SJCRH30 (cell line): Measurements from ENCODE around the gene SPRR1A. TPM values are rescaled to one million over a fixed set of nuclear protein-coding genes. Genes with fewer than 3 reads are reported as not detected.

Source experiments
- DNase-seq, 2 experiments: peaks; one replicate each; pipeline ENCODE4 v3.0.0-alpha.2; 2015 to 2020
- H3K27ac ChIP-seq: fragments of 250-450 bp; sonication (Bioruptor Pico); 2 replicates; pipeline ENCODE4 v1.5.1; 2020; ENCODE audit warnings: mild to moderate bottlenecking, moderate library complexity
- H3K27me3 ChIP-seq: fragments of 250-450 bp; sonication (Bioruptor Pico); 2 replicates; pipeline ENCODE4 v1.5.1; 2020; ENCODE audit warnings: mild to moderate bottlenecking, moderate library complexity
- H3K36me3 ChIP-seq: fragments of 250-450 bp; sonication (Bioruptor Pico); 2 replicates; pipeline ENCODE4 v1.5.1; 2020; ENCODE audit warnings: mild to moderate bottlenecking, moderate library complexity
- H3K4me1 ChIP-seq: fragments of 250-450 bp; sonication (Bioruptor Pico); 2 replicates; pipeline ENCODE4 v1.5.1; 2020; ENCODE audit warnings: mild to moderate bottlenecking, moderate library complexity
- H3K4me3 ChIP-seq: fragments of 250-450 bp; sonication (Bioruptor Pico); 2 replicates; pipeline ENCODE4 v1.5.1; 2020; ENCODE audit warnings: mild to moderate bottlenecking, moderate library complexity
- H3K9me3 ChIP-seq: fragments of 250-450 bp; sonication (Bioruptor Pico); replicated peaks from 2 replicates; pipeline ENCODE4 v1.5.1; 2020; ENCODE audit warnings: mild to moderate bottlenecking, moderate library complexity
- total RNA-seq: library from RNA; depleted of rRNA; stranded (reverse); fragments of >200 nt; shearing (Covaris generic); gene quantifications from 2 replicates; pipeline ENCODE4 v1.2.3, GENCODE V29; 2014

Gene SPRR1A
- total RNA-seq, 1 experiment from 2014 or later = not detected

DNA sequence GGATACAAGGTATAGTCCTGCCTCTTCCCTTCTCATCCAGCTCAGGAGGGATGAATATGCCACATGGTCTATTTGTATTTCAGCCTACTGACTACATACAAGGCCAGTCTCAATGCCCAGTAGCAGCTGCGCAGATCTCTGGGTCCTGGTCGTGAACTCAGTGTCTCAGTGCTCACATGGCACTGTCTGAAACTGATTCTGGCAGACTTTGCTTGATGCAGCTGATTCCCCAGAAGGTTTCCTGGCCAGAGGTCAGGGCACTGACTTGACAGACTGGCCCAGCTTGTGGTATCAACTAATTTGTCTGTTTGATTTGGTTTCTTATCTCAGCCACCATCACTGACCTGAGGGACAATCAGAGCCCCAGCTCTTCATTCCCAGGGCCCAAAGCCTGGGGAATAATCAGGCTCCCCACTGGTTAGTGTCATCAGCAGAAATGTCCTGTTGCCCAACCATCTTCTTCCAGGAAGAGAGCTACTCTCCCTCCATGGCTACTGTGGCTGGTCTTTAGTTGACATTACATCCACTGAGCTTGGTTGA, 20.9 kb upstream of the SPRR1A start:
- Histone ChIP-seq H3K4me3 (no peak overlapping the region), H3K9me3 (no peaks in the 10 kb centered on the region), H3K27ac (no peak overlapping the region), H3K27me3 (no peaks in the 10 kb centered on the region), H3K4me1 (no peaks in the 10 kb centered on the region), H3K36me3 (no peaks in the 10 kb centered on the region)
- DNase-seq = no peak

GRCh38 chr1:152964536-152964935, 19.3 kb upstream of the SPRR1A start:
- Histone ChIP-seq H3K27me3 (no peaks in the 10 kb centered on the region), H3K36me3 (no peaks in the 10 kb centered on the region), H3K9me3 (no peaks in the 10 kb centered on the region), H3K4me3 (no peak overlapping the region), H3K4me1 (no peaks in the 10 kb centered on the region), H3K27ac (no peak overlapping the region)
- no peak for DNase-seq

DNA sequence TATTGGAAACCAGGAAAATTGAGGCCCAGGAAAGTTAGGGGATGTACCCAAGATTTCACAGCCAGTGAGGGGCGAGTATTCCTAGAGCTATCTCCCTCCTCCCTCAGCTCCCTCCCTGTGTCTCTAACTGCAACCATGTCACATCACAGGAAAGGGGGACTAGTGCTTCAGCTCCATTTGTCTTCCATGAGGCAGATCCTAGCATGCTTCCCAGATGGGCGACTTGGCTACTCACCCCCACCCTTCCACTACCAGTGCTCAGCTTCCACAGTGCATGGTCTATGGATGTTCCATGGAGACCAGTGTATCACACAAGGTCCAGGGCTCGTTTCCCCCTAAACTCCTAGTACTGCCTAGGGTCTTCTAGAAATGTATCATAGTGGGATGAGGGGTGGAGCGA, 18.0 kb upstream of the SPRR1A start:
- no peak for DNase-seq
- no peaks in the 10 kb centered on the region for H3K36me3 ChIP-seq
- H3K4me3 ChIP-seq = no peak overlapping the region
- no peak overlapping the region for H3K27ac ChIP-seq
- no peaks in the 10 kb centered on the region for H3K9me3 ChIP-seq
- H3K4me1 ChIP-seq = no peaks in the 10 kb centered on the region
- no peaks in the 10 kb centered on the region for H3K27me3 ChIP-seq

DNA sequence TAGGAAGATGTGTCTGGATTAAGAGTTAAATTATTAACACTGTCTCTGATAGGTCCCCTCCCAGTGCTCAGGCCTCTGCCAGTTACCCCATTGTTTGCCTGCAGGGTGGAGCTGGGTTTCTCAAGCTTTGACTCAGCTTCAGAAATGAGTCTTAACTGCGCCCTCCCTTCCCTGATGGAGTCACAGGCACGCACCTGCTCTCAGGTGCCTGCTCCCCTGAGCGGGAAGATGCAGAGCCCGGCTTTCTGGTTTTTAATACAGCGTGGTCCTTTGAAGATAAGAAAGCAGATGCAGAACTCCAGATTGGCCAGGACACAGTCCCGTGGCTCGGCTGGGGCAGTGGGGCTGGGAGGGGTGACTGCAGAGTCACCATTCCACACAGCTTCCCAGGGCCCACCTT, 16.7 kb upstream of the SPRR1A start:
- no peaks in the 10 kb centered on the region for H3K36me3 ChIP-seq
- no peak overlapping the region for H3K27ac ChIP-seq
- DNase-seq = no peak
- no peaks in the 10 kb centered on the region for H3K9me3 ChIP-seq
- no peaks in the 10 kb centered on the region for H3K4me1 ChIP-seq
- no peak overlapping the region for H3K4me3 ChIP-seq
- no peaks in the 10 kb centered on the region for H3K27me3 ChIP-seq

GRCh38 chr1:152968248-152968647, 15.6 kb upstream of the SPRR1A start:
- no peak overlapping the region for H3K4me3 ChIP-seq
- DNase-seq = no peak
- no peaks in the 10 kb centered on the region for H3K4me1 ChIP-seq
- no peaks in the 10 kb centered on the region for H3K36me3 ChIP-seq
- no peaks in the 10 kb centered on the region for H3K27me3 ChIP-seq
- H3K27ac ChIP-seq = no peak overlapping the region
- H3K9me3 ChIP-seq = no peaks in the 10 kb centered on the region

- no peaks in the 10 kb centered on the region for H3K4me1 ChIP-seq
- no peak overlapping the region for H3K4me3 ChIP-seq
- DNase-seq = no peak
- no peaks in the 10 kb centered on the region for H3K36me3 ChIP-seq
- no peak overlapping the region for H3K27ac ChIP-seq
- no peaks in the 10 kb centered on the region for H3K27me3 ChIP-seq
- no peaks in the 10 kb centered on the region for H3K9me3 ChIP-seq
Measured at GRCh38 chr1:152969036-152969435, 14.8 kb upstream of the SPRR1A start.

DNA sequence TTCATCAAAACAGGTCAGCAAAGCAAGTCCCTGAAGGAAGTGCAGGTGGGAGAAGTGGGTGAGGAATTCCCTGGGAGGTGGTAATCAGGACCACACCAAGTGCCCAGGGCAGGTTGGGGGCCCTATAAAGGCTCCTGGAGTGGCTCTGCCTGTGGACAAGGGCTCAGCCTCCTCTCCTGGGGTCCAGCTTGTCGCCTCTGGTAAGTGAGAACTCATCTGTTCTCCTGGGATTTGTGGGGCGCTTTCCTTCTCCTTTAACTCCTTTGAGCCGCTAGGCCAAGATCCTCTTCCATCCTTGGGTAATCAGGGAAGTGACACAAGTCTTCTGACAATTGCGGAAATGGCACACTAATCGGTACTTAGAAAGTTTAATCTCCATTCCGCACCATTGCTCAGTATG, 13.4 kb upstream of the SPRR1A start, which contains the start of gene SPRR4:
SPRR4 (plus strand) TSS at position 154 of the 400 bp plus-strand sequence. CDS start 1,243 bp downstream, outside the sequence.
- H3K9me3 ChIP-seq = no peaks in the 10 kb centered on the region
- no peak within 1 kb of the TSS for H3K27ac ChIP-seq
- no peaks in the 10 kb centered on the region for H3K27me3 ChIP-seq
- H3K4me3 ChIP-seq = no peak within 1 kb of the TSS
- H3K36me3 ChIP-seq = no peaks in the 10 kb centered on the region
- H3K4me1 ChIP-seq = no peaks in the 10 kb centered on the region
- DNase-seq = no peak

GRCh38 chr1:152972196-152972886, 11.5 kb upstream of the SPRR1A start:
- Histone ChIP-seq H3K27me3 (no peaks in the 10 kb centered on the region), H3K4me1 (no peaks in the 10 kb centered on the region), H3K4me3 (no peak overlapping the region), H3K36me3 (no peaks in the 10 kb centered on the region), H3K27ac (no peak overlapping the region), H3K9me3 (no peaks in the 10 kb centered on the region)
- DNase-seq = no peak

DNA sequence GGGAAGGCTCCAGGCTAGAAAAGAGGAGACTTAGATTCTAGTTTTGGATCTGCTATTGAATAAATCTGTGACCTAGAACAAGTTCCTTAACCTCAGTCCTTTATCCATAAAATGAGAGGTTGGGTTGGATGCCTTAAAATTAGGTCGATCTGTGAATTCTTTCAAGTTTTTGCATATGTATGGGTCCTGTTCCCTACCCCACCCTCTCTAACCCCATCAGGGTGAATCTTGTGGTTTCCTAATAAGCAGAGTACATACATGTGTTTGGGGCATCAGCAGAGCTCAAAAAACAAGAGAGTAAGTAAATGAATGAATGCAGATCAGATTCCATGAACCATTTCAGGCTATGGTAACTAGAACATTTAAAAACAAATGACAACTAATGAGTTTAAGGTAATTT, 7.2 kb upstream of the SPRR1A start:
- DNase-seq = no peak
- H3K4me1 ChIP-seq = no peaks in the 10 kb centered on the region
- H3K9me3 ChIP-seq = no peaks in the 10 kb centered on the region
- H3K36me3 ChIP-seq = no peaks in the 10 kb centered on the region
- no peak overlapping the region for H3K27ac ChIP-seq
- H3K27me3 ChIP-seq = no peaks in the 10 kb centered on the region
- H3K4me3 ChIP-seq = no peak overlapping the region

DNA sequence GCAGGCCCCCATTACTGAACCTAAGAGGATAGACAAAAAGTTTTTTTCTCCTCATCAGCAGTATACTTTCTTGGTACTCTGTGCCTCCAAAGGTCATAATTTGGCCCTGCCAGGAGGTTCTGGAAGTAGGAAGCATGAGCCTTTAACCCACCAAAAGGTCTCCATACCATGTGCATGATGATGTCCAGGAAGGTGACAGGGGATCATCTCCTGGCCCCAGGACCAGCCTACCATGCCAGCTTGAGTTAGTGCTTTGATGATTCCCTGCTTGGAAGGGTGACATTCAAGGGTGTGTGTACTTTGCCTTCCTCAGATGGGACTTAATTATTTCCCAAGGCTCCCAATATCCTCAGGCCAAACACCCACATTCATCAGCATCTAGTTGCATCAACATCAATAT, 6.3 kb upstream of the SPRR1A start:
- no peaks in the 10 kb centered on the region for H3K36me3 ChIP-seq
- H3K9me3 ChIP-seq = no peaks in the 10 kb centered on the region
- H3K4me1 ChIP-seq = no peaks in the 10 kb centered on the region
- no peak overlapping the region for H3K4me3 ChIP-seq
- H3K27me3 ChIP-seq = no peaks in the 10 kb centered on the region
- no peak for DNase-seq
- H3K27ac ChIP-seq = no peak overlapping the region

- no peak for DNase-seq
- Histone ChIP-seq H3K9me3 (no peaks in the 10 kb centered on the region), H3K27ac (no peak overlapping the region), H3K4me1 (no peaks in the 10 kb centered on the region), H3K36me3 (no peaks in the 10 kb centered on the region), H3K27me3 (no peaks in the 10 kb centered on the region), H3K4me3 (no peak overlapping the region)
Measured at GRCh38 chr1:152980676-152981075, 3.2 kb upstream of the SPRR1A start.

- no peak for DNase-seq
- Histone ChIP-seq H3K36me3 (no peaks in the 10 kb centered on the region), H3K4me1 (no peaks in the 10 kb centered on the region), H3K27me3 (no peaks in the 10 kb centered on the region), H3K27ac (no peak overlapping the region), H3K4me3 (no peak overlapping the region), H3K9me3 (no peaks in the 10 kb centered on the region)
Measured at GRCh38 chr1:152981146-152981871, 2.6 kb upstream of the SPRR1A start.

- no peaks in the 10 kb centered on the region for H3K36me3 ChIP-seq
- H3K4me3 ChIP-seq = no peak overlapping the region
- H3K27ac ChIP-seq = no peak overlapping the region
- H3K4me1 ChIP-seq = no peaks in the 10 kb centered on the region
- no peaks in the 10 kb centered on the region for H3K9me3 ChIP-seq
- no peak for DNase-seq
- H3K27me3 ChIP-seq = no peaks in the 10 kb centered on the region
Measured at GRCh38 chr1:152982076-152982475, 1.8 kb upstream of the SPRR1A start.

DNA sequence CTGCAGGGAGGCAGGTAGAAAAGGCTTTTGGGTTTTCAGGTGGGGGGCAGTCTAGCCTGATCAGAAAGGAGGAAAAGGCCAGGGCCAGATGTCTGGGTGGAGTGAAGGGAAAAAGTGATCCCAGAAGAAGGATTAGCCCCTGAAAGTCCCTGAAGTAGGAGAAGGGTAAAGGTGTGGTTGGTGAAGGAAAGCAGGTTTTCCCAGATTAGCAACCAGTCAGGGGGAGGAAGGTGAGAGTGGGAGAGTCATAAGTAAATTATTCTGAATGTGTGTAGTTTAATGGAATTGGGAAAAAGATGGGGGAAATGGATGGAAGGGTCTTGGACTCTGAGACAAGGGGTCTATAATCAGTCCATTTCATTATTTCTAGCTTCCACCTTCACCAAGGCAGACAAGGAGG, 647 bp upstream of the SPRR1A start:
- H3K36me3 ChIP-seq = no peaks in the 10 kb centered on the region
- no peaks in the 10 kb centered on the region for H3K4me1 ChIP-seq
- no peak for DNase-seq
- no peak overlapping the region for H3K4me3 ChIP-seq
- H3K9me3 ChIP-seq = no peaks in the 10 kb centered on the region
- no peak overlapping the region for H3K27ac ChIP-seq
- H3K27me3 ChIP-seq = no peaks in the 10 kb centered on the region

GRCh38 chr1:152986578-152986977, 2.7 kb downstream of the SPRR1A start:
- 0 out of 2 replicates have a peak, but pooled peaks cover 3% of the 10 kb centered on the region for H3K27me3 ChIP-seq
- H3K27ac ChIP-seq = no peak overlapping the region
- H3K4me3 ChIP-seq = no peak overlapping the region
- H3K9me3 ChIP-seq = no peaks in the 10 kb centered on the region
- no peaks in the 10 kb centered on the region for H3K4me1 ChIP-seq
- DNase-seq = no peak
- H3K36me3 ChIP-seq = no peaks in the 10 kb centered on the region
